Adipocyte (in vitro differentiated cells): ENCODE data around the gene FHOD1.

Source experiments
- DNase-seq: peaks from one replicate; pipeline ENCODE4 v3.0.0-alpha.2; 2015; ENCODE audit warnings: low read depth
- H3K27me3 ChIP-seq: replicated peaks from 2 replicates; pipeline ENCODE4 v1.7.0; 2013; ENCODE audit warnings: mild to moderate bottlenecking, low read length, moderate library complexity; ENCODE audit not compliant: control insufficient read depth, insufficient read depth
- H3K36me3 ChIP-seq: 2 replicates; pipeline ENCODE4 v1.7.0; 2013; ENCODE audit warnings: low read length, mild to moderate bottlenecking, moderate library complexity; ENCODE audit not compliant: control insufficient read depth, insufficient read depth, severe bottlenecking
- H3K4me1 ChIP-seq: 2 replicates; pipeline ENCODE4 v1.7.0; 2013; ENCODE audit warnings: mild to moderate bottlenecking, low read length, moderate library complexity; ENCODE audit not compliant: control insufficient read depth, insufficient read depth
- H3K4me3 ChIP-seq: 2 replicates; pipeline ENCODE4 v1.7.0; 2013; ENCODE audit warnings: mild to moderate bottlenecking, low read length, moderate library complexity
- H3K9ac ChIP-seq: 2 replicates; pipeline ENCODE4 v1.7.0; 2013; ENCODE audit warnings: mild to moderate bottlenecking, low read length, moderate library complexity
- H3K9me3 ChIP-seq: 2 replicates; pipeline ENCODE4 v1.7.0; 2013; ENCODE audit warnings: mild to moderate bottlenecking, low read length, moderate library complexity; ENCODE audit not compliant: control insufficient read depth

FHOD1 gene

DNA sequence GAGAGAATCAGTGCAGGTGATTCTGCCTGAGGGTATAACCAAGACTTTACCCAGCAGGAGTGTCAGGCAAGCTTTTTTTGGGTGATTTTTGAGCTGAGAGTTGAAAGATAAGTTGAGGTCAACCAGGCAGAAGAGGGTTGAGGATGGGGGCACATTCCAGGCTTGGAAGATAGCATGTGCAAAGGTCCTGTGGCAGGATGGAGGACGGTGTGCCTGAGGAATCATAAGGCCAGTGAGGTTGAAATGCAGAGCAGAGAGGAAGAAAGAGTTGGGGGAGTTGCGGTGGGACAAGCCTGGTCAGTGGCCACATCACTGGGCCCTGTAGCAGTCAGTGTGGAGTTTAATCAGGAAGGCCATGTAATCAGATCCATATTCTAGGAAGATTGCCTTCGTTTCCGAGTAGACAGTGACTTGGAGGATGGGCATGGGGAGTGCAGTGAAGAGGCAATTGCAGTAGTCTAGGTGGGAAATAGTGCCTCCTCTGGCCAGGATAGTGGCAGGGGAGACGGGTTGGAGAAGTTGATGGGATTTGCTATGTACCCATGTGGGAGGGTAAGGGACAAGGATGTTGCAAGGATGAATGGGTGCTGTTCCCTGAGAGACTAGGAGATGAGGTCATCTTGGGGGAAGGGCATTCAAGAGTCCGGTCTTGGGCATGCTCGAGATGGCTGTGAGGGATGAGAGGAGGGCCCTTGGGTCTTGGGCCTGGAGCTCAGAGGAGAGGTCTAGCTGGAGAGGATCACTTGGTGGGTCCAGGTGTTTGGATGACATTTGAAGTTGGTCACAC is 36.0 kb upstream of the FHOD1 start:
- no peaks in the 10 kb centered on the region for H3K27me3 ChIP-seq
- H3K4me3 ChIP-seq = no peak overlapping the region
- H3K9ac ChIP-seq = no peak overlapping the region
- DNase-seq = no peak
- peaks cover 19% of the 10 kb centered on the region for H3K36me3 ChIP-seq
- H3K4me1 ChIP-seq = peaks cover 12% of the 10 kb centered on the region
- no peaks in the 10 kb centered on the region for H3K9me3 ChIP-seq

DNA sequence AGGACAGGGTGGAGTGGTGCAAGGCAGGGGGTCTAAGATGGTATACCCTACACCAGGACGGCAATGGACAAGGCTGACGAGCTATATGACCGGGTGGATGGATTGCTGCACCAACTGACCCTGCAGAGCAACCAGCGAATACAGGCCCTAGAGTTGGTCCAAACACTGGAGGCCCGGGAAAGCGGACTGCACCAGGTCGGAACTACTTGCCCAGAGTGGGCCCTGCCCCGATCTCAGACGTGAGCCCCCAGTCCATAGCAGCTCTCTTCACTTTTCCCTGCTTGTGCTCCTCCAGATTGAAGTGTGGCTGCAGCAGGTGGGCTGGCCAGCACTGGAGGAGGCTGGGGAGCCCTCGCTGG is 35.1 kb upstream of the FHOD1 start:
- Histone ChIP-seq H3K27me3 (no peaks in the 10 kb centered on the region), H3K4me3 (no peak overlapping the region), H3K4me1 (peaks cover 20% of the 10 kb centered on the region), H3K9me3 (no peaks in the 10 kb centered on the region), H3K36me3 (peaks cover 19% of the 10 kb centered on the region), H3K9ac (no peak overlapping the region)
- no peak for DNase-seq

DNA sequence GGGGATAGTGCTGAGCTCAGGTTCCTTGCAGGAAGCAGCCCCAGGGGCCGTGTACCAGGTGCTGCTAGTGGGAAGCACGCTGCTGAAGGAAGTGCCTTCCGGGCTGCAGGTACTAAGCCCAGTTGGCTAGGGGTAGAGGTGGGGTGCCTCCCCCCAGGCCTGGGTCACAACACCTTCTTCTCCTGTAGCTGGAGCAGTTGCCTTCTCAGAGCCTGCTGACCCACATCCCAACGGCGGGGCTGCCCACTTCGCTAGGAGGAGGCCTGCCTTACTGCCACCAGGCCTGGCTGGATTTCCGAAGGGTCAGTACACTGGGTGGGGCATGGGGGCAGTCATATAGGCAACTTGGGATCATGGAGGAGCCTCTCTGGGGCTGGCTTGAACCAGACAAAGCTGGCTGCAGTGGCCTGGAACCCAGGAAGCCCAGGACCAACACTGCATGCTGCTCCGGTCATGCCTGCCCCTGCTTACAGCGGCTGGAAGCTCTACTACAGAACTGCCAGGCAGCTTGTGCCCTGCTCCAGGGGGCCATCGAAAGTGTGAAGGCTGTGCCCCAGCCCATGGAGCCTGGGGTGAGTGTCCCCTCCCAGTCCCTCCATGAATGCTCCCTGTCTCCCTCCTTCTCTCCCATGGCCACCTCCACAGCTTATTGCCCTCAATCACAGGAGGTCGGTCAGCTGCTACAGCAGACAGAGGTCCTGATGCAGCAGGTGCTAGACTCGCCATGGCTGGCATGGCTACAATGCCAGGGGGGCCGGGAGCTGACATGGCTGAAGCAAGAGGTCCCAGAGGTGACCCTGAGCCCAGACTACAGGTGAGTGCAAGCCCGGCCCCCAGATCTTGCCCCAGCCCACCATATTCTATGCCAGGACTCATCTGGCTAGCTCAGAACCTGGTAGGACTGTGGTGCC is 34.5 kb upstream of the FHOD1 start:
- Histone ChIP-seq H3K9me3 (no peaks in the 10 kb centered on the region), H3K36me3 (peaks cover 15% of the 10 kb centered on the region), H3K4me1 (peaks cover 26% of the 10 kb centered on the region), H3K27me3 (no peaks in the 10 kb centered on the region), H3K4me3 (no peak overlapping the region), H3K9ac (no peak overlapping the region)
- DNase-seq = no peak

DNA sequence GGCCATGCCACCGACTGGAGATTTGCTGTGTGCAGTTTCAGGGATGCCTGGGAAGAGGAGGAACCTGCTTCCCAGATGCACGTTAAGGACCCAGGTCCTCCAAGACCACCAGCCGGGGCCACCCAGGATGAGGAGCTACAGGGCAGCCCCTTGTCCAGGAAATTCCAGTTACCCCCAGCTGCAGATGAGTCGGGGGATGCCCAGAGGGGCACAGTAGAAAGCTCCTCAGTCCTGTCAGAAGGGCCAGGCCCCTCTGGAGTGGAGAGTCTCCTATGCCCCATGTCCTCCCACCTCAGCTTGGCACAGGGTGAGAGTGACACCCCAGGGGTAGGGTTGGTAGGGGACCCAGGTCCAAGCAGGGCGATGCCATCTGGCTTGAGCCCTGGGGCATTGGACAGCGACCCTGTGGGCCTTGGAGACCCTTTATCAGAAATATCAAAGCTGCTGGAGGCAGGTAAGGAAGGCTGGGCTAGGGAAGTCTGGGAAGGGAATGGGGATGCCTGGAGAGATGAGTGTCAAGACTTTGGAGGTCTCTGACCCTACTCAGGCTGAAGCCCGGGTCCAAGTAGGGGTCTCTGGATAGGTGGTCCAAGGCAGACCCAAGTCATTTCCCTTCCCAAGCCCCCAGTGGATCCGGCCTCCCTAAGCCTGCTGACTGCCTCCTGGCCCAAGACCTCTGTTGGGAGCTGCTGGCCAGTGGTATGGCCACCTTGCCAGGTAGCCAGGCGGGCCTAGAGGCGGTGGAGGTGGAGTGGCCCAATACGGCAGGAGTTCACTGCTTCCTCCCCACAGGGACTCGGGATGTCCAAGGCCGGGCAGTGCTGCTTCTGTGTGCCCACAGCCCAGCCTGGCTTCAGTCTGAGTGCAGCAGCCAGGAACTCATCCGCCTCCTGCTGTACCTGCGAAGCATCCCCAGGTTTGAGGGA is 33.1 kb upstream of the FHOD1 start:
- peak overlapping the region; percentile 40 for H3K9ac ChIP-seq
- peaks cover 18% of the 10 kb centered on the region for H3K36me3 ChIP-seq
- H3K27me3 ChIP-seq = no peaks in the 10 kb centered on the region
- H3K4me3 ChIP-seq = peak overlapping the region; percentile 67
- H3K9me3 ChIP-seq = no peaks in the 10 kb centered on the region
- DNase-seq = no peak
- peaks cover 33% of the 10 kb centered on the region for H3K4me1 ChIP-seq

DNA sequence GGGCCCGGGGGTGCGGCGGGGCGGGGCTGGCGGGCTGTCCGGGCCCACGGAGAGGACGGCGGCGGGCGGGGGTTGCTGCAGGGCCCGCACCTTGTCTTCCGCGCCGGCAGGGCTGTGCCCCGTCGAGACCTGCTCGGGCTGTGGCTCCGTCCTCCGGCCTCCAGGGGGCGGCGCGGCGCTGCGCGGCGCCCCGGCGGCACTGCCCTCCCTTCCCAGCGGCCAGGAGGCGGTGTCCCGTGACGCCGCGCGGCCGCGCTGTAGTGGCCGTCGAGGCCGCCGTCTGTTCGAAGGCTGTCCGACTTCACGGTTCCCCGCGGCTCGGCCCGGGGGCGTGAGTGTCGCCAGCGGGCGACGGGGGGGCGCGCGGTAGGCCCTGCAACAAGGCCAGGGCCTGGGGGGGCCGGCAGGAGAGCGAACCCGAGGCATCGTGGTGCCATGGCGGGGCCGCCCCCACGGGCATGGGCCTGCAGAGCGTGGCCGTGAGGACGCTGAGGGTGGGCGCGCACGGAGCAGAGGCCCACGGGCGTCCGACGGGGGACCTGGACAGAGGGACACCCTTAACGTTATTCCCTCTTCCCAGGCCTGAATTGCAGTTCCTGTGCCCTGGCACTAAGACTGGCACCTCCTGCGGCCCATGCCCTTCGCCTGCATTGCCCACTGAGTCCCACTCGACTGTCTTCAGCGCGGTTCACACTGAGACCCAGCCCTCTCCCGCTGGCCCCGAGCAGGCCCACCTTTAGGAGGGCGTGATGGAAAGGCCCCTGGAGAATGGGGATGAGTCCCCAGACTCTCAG is 32.2 kb upstream of the FHOD1 start, which contains the start of gene PLEKHG4:
Gene PLEKHG4, plus strand, starts transcription at position 237 of the 794 bp plus-strand sequence. Its CDS starts 513 bp downstream, at position 750.
- Histone ChIP-seq H3K27me3 (no peaks in the 10 kb centered on the region), H3K9me3 (no peaks in the 10 kb centered on the region), H3K4me3 (peak within 1 kb of the TSS; percentile 85)

DNA sequence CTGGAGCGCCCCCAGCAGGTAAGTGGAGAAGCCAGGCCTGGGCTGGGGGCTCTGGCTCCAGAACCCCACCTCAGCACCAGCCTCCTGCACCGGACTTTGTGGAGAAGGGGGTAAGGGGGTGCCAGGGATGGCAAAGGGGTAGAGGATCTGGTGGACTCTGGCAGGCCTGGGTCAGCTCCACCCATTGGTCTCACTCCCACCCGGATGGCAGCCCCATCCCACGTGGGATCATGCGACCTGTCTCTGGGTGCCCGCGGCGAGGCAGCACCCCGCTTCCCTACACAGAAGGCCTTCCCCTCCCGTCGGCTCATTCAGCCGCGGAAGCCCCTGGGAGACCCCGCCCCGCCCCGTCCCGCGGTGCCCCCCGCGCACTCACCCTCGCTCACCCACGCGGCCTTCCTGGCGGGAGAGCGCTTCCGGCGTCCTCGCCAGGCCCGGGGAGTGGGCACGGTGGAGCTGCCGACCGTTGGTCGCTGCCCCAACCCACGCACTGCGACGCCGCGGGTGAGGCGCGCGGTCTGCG is 31.6 kb upstream of the FHOD1 start:
- Histone ChIP-seq H3K27me3 (no peaks in the 10 kb centered on the region), H3K9ac (peak overlapping the region; percentile 91), H3K9me3 (no peaks in the 10 kb centered on the region), H3K36me3 (peaks cover 19% of the 10 kb centered on the region), H3K4me3 (peak overlapping the region; percentile 85), H3K4me1 (peaks cover 33% of the 10 kb centered on the region)
- DNase-seq = no peak

More for the DNA sequence above, 32.2 kb upstream of the FHOD1 start, which contains the start of gene PLEKHG4:
- Histone ChIP-seq H3K9ac (peak within 1 kb of the TSS; percentile 91), H3K4me1 (peaks cover 33% of the 10 kb centered on the region), H3K36me3 (peaks cover 19% of the 10 kb centered on the region)
- DNase-seq = peak; percentile 77

DNA sequence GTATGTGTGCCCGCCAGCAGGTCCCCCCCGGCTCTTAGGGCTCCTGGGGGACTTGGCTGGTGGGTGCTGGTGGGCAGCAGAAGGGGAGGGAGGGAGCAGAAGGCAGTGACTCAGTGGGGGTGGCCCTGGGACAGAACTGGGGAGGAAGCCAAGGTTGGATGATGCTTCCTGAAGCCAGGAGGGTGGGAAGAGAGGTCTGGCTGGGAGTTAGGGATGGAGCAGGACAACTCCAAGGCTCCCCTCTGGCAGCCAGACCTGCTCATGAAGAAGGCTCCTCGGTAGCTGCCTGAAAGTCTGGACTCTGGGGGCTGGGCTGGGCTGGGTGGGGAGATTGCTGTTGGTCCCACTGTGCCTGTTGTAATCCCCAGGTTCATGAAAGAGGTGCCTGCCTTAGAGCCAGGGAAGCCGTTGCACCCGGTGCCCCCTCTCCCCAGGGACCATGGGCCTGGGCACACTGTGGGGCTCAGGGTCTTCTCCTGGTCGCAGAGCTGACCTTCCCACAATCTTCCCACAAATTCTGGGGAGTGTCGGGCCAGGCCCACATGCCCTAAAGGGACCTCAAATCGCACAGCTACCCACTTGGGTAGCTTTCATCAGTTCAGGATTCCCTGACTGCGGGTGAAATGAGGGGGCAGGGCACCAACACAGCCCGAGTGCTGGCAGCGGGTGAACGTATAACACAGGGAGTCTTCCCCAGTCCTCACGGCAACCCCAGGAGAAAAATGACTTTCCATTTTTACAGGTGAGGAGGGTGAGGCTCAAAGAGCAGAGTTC is 30.9 kb upstream of the FHOD1 start:
- peak; percentile 67 for DNase-seq
- Histone ChIP-seq H3K9me3 (no peaks in the 10 kb centered on the region), H3K4me1 (peaks cover 33% of the 10 kb centered on the region), H3K36me3 (peaks cover 18% of the 10 kb centered on the region), H3K4me3 (peak overlapping the region; percentile 85), H3K9ac (peak overlapping the region; percentile 91), H3K27me3 (no peaks in the 10 kb centered on the region)

DNA sequence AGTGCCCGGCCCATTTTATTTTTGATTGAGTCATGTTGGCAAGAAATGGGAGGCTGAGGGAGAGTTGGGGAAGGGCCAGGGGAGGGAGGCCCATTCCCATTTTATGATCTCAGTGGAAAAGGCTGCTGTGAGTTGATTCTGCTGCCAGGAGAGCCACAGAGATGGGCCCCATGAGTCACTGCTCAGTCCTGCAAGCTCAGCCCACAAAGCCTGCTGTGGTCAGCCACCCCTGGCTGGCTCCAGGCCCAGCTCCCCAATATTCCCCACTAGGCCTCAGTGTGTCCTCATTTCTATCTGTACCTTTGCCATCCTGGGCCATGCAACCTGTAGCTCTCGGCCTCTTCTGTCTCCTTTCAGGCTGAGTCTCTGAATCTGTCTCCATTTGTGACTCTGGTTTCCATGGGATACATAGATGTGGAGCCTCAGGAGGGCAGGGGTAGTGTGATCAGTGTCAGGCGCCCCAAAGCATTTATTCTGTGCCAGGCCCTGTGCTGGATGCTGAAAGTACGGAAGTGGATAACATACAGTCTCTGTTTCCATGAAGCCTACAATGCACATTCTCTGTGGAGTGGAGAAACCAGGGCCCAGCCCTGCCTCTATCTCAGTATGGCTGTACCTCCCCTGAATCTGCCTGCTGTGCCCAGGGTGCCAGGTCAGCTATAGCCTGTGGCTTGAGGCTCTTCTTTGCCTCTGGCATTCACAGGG is 30.2 kb upstream of the FHOD1 start:
- peak; percentile 98 for DNase-seq
- Histone ChIP-seq H3K4me1 (peaks cover 33% of the 10 kb centered on the region), H3K4me3 (peak overlapping the region; percentile 85), H3K36me3 (peaks cover 12% of the 10 kb centered on the region), H3K27me3 (no peaks in the 10 kb centered on the region), H3K9ac (peak overlapping the region; percentile 91), H3K9me3 (no peaks in the 10 kb centered on the region)

DNA sequence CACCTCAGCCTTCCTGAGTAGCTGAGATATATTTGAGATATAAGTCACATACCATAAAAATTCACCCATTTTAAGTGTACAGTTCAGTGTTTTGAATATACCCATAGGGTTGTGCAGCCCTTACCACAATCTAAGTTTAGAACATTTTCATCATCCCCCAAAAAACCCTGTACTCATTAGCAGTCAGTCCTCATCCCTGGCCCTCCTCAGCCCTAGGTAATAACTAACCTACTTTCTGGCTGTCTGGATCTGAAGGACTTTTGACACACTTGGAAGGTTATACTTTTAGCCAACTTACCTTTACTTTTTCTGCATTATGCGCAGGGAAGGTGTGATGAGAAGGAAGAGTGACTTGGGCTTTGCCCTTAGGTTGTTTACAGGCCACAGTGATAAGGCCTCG is 28.0 kb upstream of the FHOD1 start:
- peaks cover 9% of the 10 kb centered on the region for H3K36me3 ChIP-seq
- no peaks in the 10 kb centered on the region for H3K9me3 ChIP-seq
- H3K9ac ChIP-seq = no peak overlapping the region
- no peak overlapping the region for H3K4me3 ChIP-seq
- no peaks in the 10 kb centered on the region for H3K27me3 ChIP-seq
- H3K4me1 ChIP-seq = peaks cover 33% of the 10 kb centered on the region
- DNase-seq = no peak
